A673 (cell line): ENCODE data around the gene SVBP. TPM values are rescaled to one million over a fixed set of nuclear protein-coding genes. Genes with fewer than 3 reads are reported as not detected.

Experiments used
- BruUV-seq: library from RNA; stranded (reverse); fragments of 400-500 nt; replicated peaks from 2 replicates; lab custom pipeline; 2021; lab: Mats Ljungman, UMichigan
- CTCF ChIA-PET: fragments of 300-600 bp; sonication (Branson Sonifier 250); formaldehyde crosslinking; loops from one replicate; lab custom pipeline; 2022; ENCODE audit warnings: antibody characterized with exemption; lab: Charles Lee
- POLR2A ChIA-PET: fragments of 300-600 bp; sonication (Branson Sonifier 250); formaldehyde crosslinking; loops from one replicate; lab custom pipeline; 2022; ENCODE audit warnings: antibody characterized with exemption; ENCODE audit not compliant: low non-redundant PET; lab: Charles Lee
- DNase-seq: peaks from one replicate; pipeline ENCODE4 v3.0.0-alpha.2; 2015; ENCODE audit warnings: low spot score
- H3K27ac ChIP-seq: fragments of 200-600 bp; sonication (generic); 2 replicates; pipeline ENCODE4 v1.5.1; 2016; ENCODE audit warnings: mixed run types, low read depth, mild to moderate bottlenecking, mixed read lengths, antibody characterized with exemption, low read length; ENCODE audit not compliant: poor library complexity, severe bottlenecking
- H3K27me3 ChIP-seq: fragments of 200-600 bp; sonication (generic); replicated peaks from 2 replicates; pipeline ENCODE4 v1.6.1; 2017; ENCODE audit warnings: mixed run types, low read depth, mild to moderate bottlenecking, mixed read lengths, antibody characterized with exemption, low read length; ENCODE audit not compliant: insufficient read depth, poor library complexity
- H3K36me3 ChIP-seq: fragments of 200-600 bp; sonication (generic); 2 replicates; pipeline ENCODE4 v1.6.1; 2016; ENCODE audit warnings: mixed run types, mild to moderate bottlenecking, mixed read lengths, antibody characterized with exemption, low read length; ENCODE audit not compliant: insufficient read depth, poor library complexity, severe bottlenecking
- H3K4me1 ChIP-seq: fragments of 200-600 bp; sonication (generic); 2 replicates; pipeline ENCODE4 v1.6.1; 2017; ENCODE audit warnings: mixed run types, mild to moderate bottlenecking, mixed read lengths, antibody characterized with exemption, low read length; ENCODE audit not compliant: insufficient read depth, poor library complexity, severe bottlenecking
- H3K4me3 ChIP-seq: fragments of 200-600 bp; sonication (generic); 2 replicates; pipeline ENCODE4 v1.5.1; 2016; ENCODE audit warnings: low read depth, mixed run types, mild to moderate bottlenecking, mixed read lengths, low read length; ENCODE audit not compliant: poor library complexity, severe bottlenecking
- H3K9me3 ChIP-seq: fragments of 200-600 bp; sonication (generic); 2 replicates; pipeline ENCODE4 v1.6.1; 2016; ENCODE audit warnings: mixed run types, low read depth, mild to moderate bottlenecking, mixed read lengths, antibody characterized with exemption, low read length; ENCODE audit not compliant: poor library complexity, severe bottlenecking
- EZH2 ChIP-seq: fragments of 200-600 bp; sonication (generic); IDR thresholded peaks from 2 replicates; pipeline ENCODE4 v1.6.1; 2017; ENCODE audit warnings: borderline replicate concordance, low read depth, mild to moderate bottlenecking, mixed read lengths, antibody characterized with exemption, low read length; ENCODE audit not compliant: poor library complexity, severe bottlenecking
- intact Hi-C: fragments of 100-400 bp; cut with micrococcal nuclease; formaldehyde crosslinking; loops from one replicate; pipeline ENCODE4 v1.10.0; 2022; ENCODE audit not compliant: unreplicated experiment
- total RNA-seq: library from RNA; stranded (reverse); gene quantifications from 2 replicates; pipeline ENCODE4 v1.2.3, GENCODE V29; 2021
- TF ChIP-seq, protein P1 (sequence below): fragments of 300-800, 200-600 bp; sonication (generic); conservative IDR thresholded peaks from 2 replicates; pipeline ENCODE4 v1.5.1; 2017; ENCODE audit warnings: low read depth, mild to moderate bottlenecking, antibody characterized with exemption, low read length, moderate library complexity, mixed read lengths

Gene SVBP
- total RNA-seq, 1 experiment from 2014 or later, result 50.8 TPM

DNA sequence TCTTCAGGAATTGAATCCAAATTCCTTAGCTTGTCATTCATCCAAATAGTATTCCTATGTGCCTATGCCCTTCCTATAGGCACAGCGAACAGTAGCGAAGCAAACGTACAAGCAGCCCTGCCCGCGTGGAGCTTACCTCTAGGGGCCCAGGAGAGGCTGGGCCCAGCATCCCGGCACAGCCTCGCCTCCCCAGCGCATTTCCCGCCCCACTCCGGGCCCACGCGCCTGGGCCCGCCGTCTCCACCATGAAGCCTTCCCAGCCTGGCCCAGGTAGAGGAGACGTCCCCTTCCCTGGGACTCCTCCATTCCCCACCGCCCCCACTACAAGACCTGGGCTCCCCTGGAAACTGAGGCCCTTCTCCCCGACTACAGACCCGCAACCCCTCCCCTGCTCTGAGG is 32.7 kb downstream of the SVBP start:
- POLR2A ChIA-PET, result interaction anchor here (0.6 kb wide), 1 partner anchor 67 kb away, joined by 3 read pairs; no protein-coding TSS in a partner anchor
- no TSS peak for BruUV-seq
- no peak for TF ChIP-seq EZH2
- peaks cover 16% of the 10 kb centered on the region for H3K36me3 ChIP-seq
- no peaks in the 10 kb centered on the region for H3K27me3 ChIP-seq
- no peaks in the 10 kb centered on the region for H3K4me1 ChIP-seq
- intact Hi-C loops, result no loop called here
- H3K9me3 ChIP-seq, result no peaks in the 10 kb centered on the region
- H3K4me3 ChIP-seq, result no peak overlapping the region
- DNase-seq, result no peak
- CTCF ChIA-PET, result interaction anchor here (0.6 kb wide), 1 partner anchor 19 kb away, joined by 8 read pairs; no protein-coding TSS in a partner anchor
- H3K27ac ChIP-seq, result no peak overlapping the region

DNA sequence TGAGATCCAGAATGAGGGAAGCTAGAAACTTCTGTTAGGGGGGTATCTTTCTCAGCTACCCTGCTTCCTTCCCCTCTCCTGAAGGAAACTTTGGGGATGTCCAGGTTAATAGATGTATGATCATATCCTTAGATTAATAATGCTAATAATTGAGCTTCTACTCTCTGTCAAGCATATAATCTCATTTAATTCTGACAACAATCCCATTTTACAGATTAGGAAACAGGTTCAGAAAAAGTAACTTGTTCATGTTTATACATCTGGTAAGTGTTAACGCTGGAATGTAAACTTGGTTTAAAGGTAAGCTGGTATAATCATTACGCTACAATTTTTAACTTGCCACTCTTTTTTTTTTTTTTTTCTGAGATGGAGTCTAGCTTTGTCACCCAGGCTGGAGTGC is 34.1 kb downstream of the SVBP start:
- H3K4me1 ChIP-seq, result no peaks in the 10 kb centered on the region
- BruUV-seq, result no TSS peak
- no peak for DNase-seq
- no peak overlapping the region for H3K4me3 ChIP-seq
- ChIA-PET CTCF (no interaction called here), POLR2A (no interaction called here)
- no peak overlapping the region for H3K27ac ChIP-seq
- H3K9me3 ChIP-seq, result no peaks in the 10 kb centered on the region
- intact Hi-C loops, result no loop called here
- no peak for TF ChIP-seq EZH2
- TF ChIP-seq, protein P1, sequence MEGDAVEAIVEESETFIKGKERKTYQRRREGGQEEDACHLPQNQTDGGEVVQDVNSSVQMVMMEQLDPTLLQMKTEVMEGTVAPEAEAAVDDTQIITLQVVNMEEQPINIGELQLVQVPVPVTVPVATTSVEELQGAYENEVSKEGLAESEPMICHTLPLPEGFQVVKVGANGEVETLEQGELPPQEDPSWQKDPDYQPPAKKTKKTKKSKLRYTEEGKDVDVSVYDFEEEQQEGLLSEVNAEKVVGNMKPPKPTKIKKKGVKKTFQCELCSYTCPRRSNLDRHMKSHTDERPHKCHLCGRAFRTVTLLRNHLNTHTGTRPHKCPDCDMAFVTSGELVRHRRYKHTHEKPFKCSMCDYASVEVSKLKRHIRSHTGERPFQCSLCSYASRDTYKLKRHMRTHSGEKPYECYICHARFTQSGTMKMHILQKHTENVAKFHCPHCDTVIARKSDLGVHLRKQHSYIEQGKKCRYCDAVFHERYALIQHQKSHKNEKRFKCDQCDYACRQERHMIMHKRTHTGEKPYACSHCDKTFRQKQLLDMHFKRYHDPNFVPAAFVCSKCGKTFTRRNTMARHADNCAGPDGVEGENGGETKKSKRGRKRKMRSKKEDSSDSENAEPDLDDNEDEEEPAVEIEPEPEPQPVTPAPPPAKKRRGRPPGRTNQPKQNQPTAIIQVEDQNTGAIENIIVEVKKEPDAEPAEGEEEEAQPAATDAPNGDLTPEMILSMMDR, result no peak
- H3K36me3 ChIP-seq, result peaks cover 22% of the 10 kb centered on the region
- H3K27me3 ChIP-seq, result no peaks in the 10 kb centered on the region

DNA sequence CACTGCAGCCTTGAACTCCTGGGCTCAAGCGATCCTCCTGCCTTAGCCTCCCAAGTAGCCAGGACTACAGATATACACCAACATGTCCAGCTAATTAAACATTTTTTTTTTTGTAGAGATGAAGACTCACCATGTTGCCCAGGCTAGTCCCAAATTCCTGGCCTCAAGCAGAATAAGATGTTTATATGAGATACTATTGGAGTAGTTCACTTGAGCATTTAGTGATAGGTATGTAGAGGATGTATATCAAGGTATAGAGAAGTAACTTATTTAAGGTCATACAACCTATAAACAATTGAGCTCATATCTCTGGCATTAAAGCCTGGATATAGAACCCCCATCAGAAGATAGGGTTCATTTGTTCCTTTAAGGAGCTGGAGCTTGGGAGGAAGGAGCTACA is 37.0 kb downstream of the SVBP start:
- no peak for DNase-seq
- POLR2A ChIA-PET, result no interaction called here
- Histone ChIP-seq H3K4me1 (no peaks in the 10 kb centered on the region), H3K4me3 (no peak overlapping the region), H3K9me3 (no peaks in the 10 kb centered on the region), H3K27me3 (no peaks in the 10 kb centered on the region), H3K27ac (no peak overlapping the region), H3K36me3 (peaks cover 48% of the 10 kb centered on the region)
- intact Hi-C loops, result no loop called here
- BruUV-seq, result no TSS peak
- CTCF ChIA-PET, result interaction anchor here (0.8 to 1.1 kb wide), 2 partner anchors 13 to 14 kb away, joined by 3 read pairs; no protein-coding TSS in a partner anchor
- no peak for TF ChIP-seq EZH2
- TF ChIP-seq, protein P1, result no peak

GRCh38 chr1:42779725-42780124 is 37.5 kb downstream of the SVBP start:
- ChIA-PET POLR2A (no interaction called here), CTCF (interaction anchor here (0.8 to 1.1 kb wide), 2 partner anchors 14 kb away, joined by 3 read pairs; no protein-coding TSS in a partner anchor)
- H3K4me1 ChIP-seq, result no peaks in the 10 kb centered on the region
- no TSS peak for BruUV-seq
- intact Hi-C loops, result loop anchor here (10.0 kb wide), 1 partner anchor 145 kb away; no protein-coding TSS in a partner anchor
- H3K27ac ChIP-seq, result no peak overlapping the region
- DNase-seq, result no peak
- H3K36me3 ChIP-seq, result peaks cover 52% of the 10 kb centered on the region
- no peak overlapping the region for H3K4me3 ChIP-seq
- no peaks in the 10 kb centered on the region for H3K27me3 ChIP-seq
- no peaks in the 10 kb centered on the region for H3K9me3 ChIP-seq
- TF ChIP-seq EZH2, result no peak
- TF ChIP-seq, protein P1, result no peak
